Testis (tissue), 3 donors: ENCODE measurements around the gene PLD1. TPM values are rescaled to one million over a fixed set of nuclear protein-coding genes. Genes with fewer than 3 reads are reported as not detected.

ENCODE experiments used
- DNase-seq: peaks from one replicate; pipeline ENCODE4 v3.0.0-alpha.2; 2019
- H3K27ac ChIP-seq, 2 donors: fragments of 200-600 bp; sonication (generic); one replicate each; pipeline ENCODE4 v1.5.1; 2019
- H3K27me3 ChIP-seq: fragments of 200-600 bp; sonication (generic); one replicate; pipeline ENCODE4 v1.5.1; 2019
- H3K36me3 ChIP-seq: fragments of 200-600 bp; sonication (generic); one replicate; pipeline ENCODE4 v1.5.1; 2017; ENCODE audit warnings: low read depth; ENCODE audit errors: missing control alignments
- H3K4me1 ChIP-seq: fragments of 200-600 bp; sonication (generic); one replicate; pipeline ENCODE4 v1.5.1; 2019
- H3K4me3 ChIP-seq, 2 donors: fragments of 200-600 bp; sonication (generic); one replicate each; pipeline ENCODE4 v1.5.1; 2017 to 2019
- H3K9me3 ChIP-seq: fragments of 200-600 bp; sonication (generic); one replicate; pipeline ENCODE4 v1.5.1; 2017
- POLR2A ChIP-seq: fragments of 450-650 bp; IDR thresholded peaks from one replicate; pipeline ENCODE4 v1.6.1; 2017; ENCODE audit warnings: antibody characterized with exemption, mild to moderate bottlenecking, moderate library complexity
- WGBS, 2 donors: methylation state at CpG; one replicate each; pipeline ENCODE4 v1.1.5; 2018; 5-methylcytosine and 5-hydroxymethylcytosine counted together
- intact Hi-C: fragments of 100-400 bp; cut with DNase I; formaldehyde crosslinking; loops from one replicate; pipeline ENCODE4 v1.15.1; 2023; ENCODE audit warnings: low total_unique reads
- polyA plus RNA-seq: library from polyadenylated mRNA; stranded (reverse); fragments of 350-450 nt; fragmentation: Illumina TruSeq; extraction: RNeasy Lipid Tissue Mini Kit (QIAGEN cat#74804); gene quantifications from one replicate; pipeline ENCODE4 v1.2.3, GENCODE V29; 2014; ENCODE audit warnings: low read depth, low replicate concordance; ENCODE audit not compliant: insufficient read depth
- total RNA-seq, 2 donors: library from RNA; depleted of rRNA; stranded (reverse); fragments of >200 nt; gene quantifications; one replicate each; pipeline ENCODE4 v1.2.3, GENCODE V29; 2016
- TF ChIP-seq, protein P1 (sequence below), 3 experiments: fragments of 450-650 bp in 2 of 3; fragments of 200-600 bp in 1 of 3; sonication (generic) in 1 of 3; IDR thresholded peaks; one replicate each; pipeline ENCODE4 v1.5.1; 2016 to 2019; ENCODE audit warnings: antibody characterized with exemption in 3 of 3, mild to moderate bottlenecking in 2 of 3, moderate library complexity in 1 of 3

PLD1 gene
- total and polyA plus RNA-seq, 3 donors from 2014 or later, result 10.7 to 27.4 (median 19.1) TPM

DNA sequence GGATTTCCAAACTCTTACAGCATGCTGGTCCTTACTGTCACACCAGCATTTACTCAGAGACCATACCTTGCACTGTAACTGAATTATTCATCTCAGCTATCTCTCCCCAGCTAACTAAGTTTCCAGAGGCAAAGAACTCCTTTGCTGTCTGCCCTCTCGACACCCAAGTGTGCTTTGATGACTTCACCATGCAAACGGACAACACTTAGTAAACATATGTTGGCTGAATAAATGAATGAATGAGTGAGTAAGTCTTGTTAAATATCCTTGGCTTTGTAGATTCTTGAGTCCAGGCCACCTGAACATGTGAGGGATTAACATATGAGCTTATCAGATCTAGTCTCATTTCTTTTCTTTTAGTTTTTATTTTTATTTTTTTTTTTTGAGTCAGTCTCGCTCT lies 138.2 kb downstream of the PLD1 start:
- Histone ChIP-seq H3K9me3 (no peaks in the 10 kb centered on the region), H3K4me1 (no peaks in the 10 kb centered on the region), H3K4me3 (no peak overlapping the region), H3K36me3 (no peaks in the 10 kb centered on the region), H3K27me3 (no peaks in the 10 kb centered on the region), H3K27ac (no peak overlapping the region)
- WGBS, 2 donors, result 92% methylated on average over 3 of the region's 3 CpGs
- intact Hi-C loops, result no loop called here
- no peak for DNase-seq
- TF ChIP-seq, protein P1, sequence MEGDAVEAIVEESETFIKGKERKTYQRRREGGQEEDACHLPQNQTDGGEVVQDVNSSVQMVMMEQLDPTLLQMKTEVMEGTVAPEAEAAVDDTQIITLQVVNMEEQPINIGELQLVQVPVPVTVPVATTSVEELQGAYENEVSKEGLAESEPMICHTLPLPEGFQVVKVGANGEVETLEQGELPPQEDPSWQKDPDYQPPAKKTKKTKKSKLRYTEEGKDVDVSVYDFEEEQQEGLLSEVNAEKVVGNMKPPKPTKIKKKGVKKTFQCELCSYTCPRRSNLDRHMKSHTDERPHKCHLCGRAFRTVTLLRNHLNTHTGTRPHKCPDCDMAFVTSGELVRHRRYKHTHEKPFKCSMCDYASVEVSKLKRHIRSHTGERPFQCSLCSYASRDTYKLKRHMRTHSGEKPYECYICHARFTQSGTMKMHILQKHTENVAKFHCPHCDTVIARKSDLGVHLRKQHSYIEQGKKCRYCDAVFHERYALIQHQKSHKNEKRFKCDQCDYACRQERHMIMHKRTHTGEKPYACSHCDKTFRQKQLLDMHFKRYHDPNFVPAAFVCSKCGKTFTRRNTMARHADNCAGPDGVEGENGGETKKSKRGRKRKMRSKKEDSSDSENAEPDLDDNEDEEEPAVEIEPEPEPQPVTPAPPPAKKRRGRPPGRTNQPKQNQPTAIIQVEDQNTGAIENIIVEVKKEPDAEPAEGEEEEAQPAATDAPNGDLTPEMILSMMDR (IDR thresholded peaks at IDR 0.05), result no peak
- no peak for TF ChIP-seq POLR2A

DNA sequence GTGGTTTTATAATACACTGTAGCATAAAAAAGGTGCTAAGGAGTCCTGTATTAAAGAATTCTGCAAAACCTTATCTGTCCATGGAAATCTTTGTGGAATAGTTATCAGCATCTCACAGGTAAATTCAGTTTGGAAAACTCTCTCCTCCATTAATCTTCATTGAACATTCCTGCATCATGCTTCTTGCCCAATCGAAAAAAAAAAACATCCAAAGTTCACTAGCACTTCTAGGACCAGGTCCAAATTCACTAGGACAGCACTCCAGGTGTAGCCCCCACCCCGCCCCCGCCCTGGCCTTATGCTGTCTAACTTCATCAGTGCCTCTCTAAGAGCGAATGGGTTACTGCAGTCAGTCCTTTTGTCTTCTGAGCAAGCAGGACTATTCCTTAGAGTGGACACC lies 138.6 kb downstream of the PLD1 start:
- Histone ChIP-seq H3K36me3 (no peaks in the 10 kb centered on the region), H3K27ac (no peak overlapping the region), H3K27me3 (no peaks in the 10 kb centered on the region), H3K4me1 (no peaks in the 10 kb centered on the region), H3K9me3 (no peaks in the 10 kb centered on the region), H3K4me3 (no peak overlapping the region)
- intact Hi-C loops, result no loop called here
- 92 to 95% methylated on average over 4 of the region's 4 CpGs for WGBS, 2 donors
- TF ChIP-seq, protein P1 (IDR thresholded peaks at IDR 0.05), result no peak
- no peak for TF ChIP-seq POLR2A
- no peak for DNase-seq

DNA sequence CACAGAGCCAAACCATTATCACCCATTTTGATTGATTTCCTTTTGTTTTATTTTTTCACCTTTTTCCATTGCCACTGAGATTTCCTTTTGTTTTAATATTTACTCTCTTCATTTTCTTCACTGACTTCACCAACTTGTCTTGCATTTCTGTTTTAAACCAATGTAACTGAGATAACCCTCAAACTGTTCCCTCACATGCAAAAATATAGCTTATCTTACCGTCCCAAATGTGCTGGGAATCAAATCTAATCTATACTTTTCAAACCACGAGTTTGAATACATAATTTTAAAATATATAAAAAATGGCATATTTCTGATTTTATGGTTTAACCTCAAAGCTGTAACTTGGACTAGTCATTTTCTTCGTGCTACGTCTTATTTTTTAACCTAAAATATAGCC lies 143.8 kb downstream of the PLD1 start:
- Histone ChIP-seq H3K27me3 (no peaks in the 10 kb centered on the region), H3K36me3 (no peaks in the 10 kb centered on the region), H3K9me3 (no peaks in the 10 kb centered on the region), H3K27ac (no peak overlapping the region), H3K4me1 (no peaks in the 10 kb centered on the region), H3K4me3 (no peak overlapping the region)
- no peak for DNase-seq
- intact Hi-C loops, result no loop called here
- TF ChIP-seq, protein P1 (IDR thresholded peaks at IDR 0.05), result no peak
- TF ChIP-seq POLR2A, result no peak
- 93 to 95% methylated on average over 4 of the region's 4 CpGs for WGBS, 2 donors

DNA sequence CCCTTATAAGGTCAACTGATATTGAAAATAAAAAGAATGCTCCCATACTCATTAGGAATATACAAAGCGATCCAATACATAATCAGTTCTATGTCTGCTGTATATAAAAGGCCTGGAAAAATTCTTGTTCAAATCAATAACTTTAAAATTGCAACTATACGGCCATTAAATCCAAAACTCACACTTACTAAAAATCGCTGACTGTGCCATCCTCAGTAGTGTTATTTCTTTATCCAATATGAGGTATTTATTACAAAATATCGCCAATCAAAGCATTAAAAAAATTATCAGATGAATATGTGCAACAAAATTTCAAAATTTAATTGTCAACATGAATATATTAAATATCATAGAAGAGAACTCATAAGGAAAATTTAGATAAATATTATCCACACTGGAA lies 146.5 kb downstream of the PLD1 start:
- no peaks in the 10 kb centered on the region for H3K4me1 ChIP-seq
- H3K4me3 ChIP-seq, result no peak overlapping the region
- intact Hi-C loops, result no loop called here

DNA sequence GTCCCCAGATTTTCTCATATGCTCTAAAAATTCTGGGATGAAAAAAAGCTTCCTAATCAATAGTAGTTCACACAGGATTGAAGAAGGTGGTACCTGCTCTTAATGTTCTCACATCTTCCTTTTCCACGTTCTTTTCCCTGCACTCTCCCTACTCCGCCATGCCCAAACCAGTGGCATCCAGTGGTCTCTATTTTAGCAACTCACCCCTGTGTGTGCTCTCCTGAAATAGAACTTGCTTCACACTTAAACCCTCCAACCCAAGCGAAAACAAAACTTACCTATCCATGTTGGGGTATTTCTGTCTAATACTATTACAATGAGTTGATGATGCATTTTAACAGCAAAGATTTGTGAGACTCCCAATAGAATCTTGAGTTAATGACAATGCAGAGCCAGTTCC lies 148.8 kb downstream of the PLD1 start:
- Histone ChIP-seq H3K27me3 (no peaks in the 10 kb centered on the region), H3K27ac (no peak overlapping the region), H3K4me3 (no peak overlapping the region), H3K36me3 (no peaks in the 10 kb centered on the region), H3K9me3 (no peaks in the 10 kb centered on the region), H3K4me1 (no peaks in the 10 kb centered on the region)
- DNase-seq, result no peak
- TF ChIP-seq POLR2A, result no peak
- TF ChIP-seq, protein P1 (IDR thresholded peaks at IDR 0.05), result no peak
- WGBS, 2 donors, result 94 to 96% methylated on average over 3 of the region's 3 CpGs
- intact Hi-C loops, result no loop called here

More for the DNA sequence above, 146.5 kb downstream of the PLD1 start:
- DNase-seq, result no peak
- Histone ChIP-seq H3K27ac (no peak overlapping the region), H3K9me3 (no peaks in the 10 kb centered on the region), H3K36me3 (no peaks in the 10 kb centered on the region), H3K27me3 (no peaks in the 10 kb centered on the region)
- 91 to 96% methylated on average over 4 of the region's 4 CpGs for WGBS, 2 donors
- no peak for TF ChIP-seq POLR2A
- TF ChIP-seq, protein P1 (IDR thresholded peaks at IDR 0.05), result no peak
